ELR (cell line): ENCODE measurements around the gene PRR5L.

Experiments used
- DNase-seq: peaks from one replicate; pipeline ENCODE4 v3.0.0-alpha.2; 2015; ENCODE audit warnings: low read depth

PRR5L gene

GRCh38 chr11:36436064-36436463, 140.0 kb downstream of the PRR5L start:
- no peak for DNase-seq

DNA sequence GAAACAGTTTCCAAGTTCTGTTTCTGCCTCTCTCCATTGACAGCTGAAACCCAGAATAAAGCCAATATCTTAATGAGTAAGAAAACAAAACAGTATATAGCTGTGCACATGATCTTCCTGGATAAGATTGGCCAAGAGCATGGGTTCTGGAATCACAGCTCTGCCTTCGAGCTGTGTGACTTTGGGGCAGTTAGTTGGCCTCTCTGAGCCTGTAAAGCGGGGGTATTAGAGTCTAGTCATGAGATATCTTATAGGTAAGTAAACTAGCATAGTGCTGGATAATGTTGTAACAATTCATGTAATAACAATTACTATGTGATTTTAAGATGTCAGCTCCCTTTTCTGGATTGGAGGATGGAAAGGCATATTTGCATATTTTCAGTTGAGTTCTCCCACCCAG, 140.5 kb downstream of the PRR5L start:
- DNase-seq = no peak

DNA sequence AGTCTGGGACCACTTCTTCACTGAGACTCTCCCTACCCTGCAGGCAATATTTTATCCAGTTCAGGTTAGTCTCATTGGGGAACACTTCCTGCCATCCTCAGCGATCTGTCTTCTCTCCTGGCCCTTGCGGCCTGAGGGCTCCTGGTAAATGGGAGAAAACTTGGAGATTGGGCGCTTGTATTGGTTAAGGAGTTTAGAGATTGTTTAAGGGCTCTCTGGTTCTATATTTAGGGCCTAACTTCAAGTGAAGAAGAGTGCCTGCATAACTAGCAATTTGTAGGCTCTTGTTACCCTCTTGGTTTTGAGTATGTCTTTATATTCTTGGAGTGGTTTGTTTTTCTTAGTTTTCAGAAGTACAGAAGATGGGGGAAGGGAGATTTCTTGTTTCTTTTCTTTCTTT, 141.3 kb downstream of the PRR5L start:
- DNase-seq = no peak

- no peak for DNase-seq
Observed at GRCh38 chr11:36438126-36438525, 142.0 kb downstream of the PRR5L start.

DNA sequence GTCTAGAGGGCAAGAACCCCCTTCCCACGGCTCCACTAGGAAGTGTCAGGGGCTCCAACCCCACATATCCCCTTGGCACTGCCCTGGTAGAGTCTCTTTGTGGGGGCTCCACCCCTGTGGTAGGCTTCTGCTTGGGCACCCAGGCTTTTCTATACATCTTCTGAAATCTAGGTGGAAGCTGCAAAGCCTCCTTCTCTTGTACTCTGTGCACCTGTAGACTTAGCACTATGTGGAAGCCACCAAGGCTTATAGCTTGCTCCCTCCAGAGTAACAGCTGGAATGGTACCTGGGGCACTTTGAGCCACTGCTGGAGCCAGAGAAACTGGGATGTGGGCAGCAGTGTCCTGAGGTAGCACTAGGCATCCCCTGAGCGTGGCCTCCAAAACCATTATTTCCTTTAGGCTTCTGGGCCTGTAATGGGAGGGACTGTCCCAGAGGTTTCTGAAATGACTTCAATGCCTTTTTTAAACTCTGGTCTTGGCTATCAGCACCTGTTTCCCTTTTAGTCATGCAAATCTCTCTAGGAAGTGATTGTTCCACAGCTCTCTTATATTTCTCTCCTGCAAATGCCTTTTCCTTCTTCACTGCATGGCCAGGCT, 145.6 kb downstream of the PRR5L start:
- DNase-seq = no peak

- no peak for DNase-seq
Observed at GRCh38 chr11:36443661-36444060, 147.6 kb downstream of the PRR5L start.

GRCh38 chr11:36446135-36446534, 150.0 kb downstream of the PRR5L start:
- DNase-seq = no peak

DNA sequence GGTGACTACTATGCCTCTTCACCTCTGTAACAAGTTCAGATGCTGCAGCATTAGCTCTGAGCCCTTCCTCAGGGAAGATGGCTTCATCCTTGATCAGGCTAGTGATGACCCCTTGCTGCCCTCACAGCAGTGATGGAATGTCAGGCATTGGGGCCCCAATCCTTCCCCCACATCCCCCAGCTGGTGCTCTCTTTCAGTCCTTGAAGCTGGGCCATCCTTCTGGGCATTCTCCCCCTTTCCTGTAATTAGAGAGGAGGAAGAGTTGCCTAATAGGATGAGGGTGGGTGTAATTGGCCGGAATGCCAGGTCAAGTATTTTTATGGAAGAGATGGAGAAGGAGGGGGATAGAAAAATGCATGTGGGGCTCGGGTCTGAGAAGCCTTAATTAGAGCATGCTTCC, 151.4 kb downstream of the PRR5L start:
- DNase-seq = no peak

DNA sequence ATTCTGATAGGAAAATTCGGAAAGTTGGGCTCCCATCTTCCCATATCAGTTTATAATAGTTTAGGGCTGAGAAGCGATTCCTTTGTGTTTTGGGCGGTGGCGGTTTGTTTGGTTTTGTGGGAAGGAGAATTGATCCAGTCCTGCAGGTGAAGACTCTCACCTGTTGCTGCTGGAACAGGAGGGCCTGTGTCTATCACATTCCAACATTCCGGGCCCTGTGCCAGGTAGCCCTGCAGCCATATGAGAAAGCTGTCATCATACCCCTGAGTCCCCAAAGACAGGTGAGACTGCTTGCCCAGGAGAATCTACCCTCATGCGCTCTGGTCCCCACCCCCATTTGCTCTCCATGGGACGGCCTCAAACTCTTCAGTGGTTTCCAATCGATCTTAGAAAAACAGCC, 151.9 kb downstream of the PRR5L start:
- no peak for DNase-seq

DNA sequence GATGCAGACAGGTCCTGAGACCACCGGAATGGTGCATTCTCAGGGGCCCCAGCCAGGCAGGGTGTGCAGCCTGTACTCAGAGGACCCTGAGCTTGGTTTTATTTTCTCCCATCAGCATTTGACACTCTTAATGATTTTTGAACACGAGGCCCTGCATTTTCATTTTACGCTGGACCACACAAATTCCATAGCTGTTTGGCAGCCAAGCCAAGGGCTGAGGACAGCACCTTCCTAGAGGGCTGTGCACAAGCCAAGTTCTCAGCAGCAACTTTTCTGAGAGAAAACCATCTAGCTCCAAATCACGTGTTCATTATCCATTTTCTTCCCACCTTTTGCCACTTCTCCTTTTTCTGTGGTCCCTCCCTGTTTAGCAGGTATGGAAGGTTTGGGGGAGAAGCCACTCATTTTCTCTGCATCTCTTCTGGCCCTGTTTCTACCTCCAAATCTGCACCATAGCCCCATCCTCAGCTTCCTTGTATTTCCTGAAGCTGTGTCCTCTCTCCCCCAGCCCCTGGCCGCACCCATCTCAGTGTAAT, 153.5 kb downstream of the PRR5L start:
- DNase-seq = no peak

DNA sequence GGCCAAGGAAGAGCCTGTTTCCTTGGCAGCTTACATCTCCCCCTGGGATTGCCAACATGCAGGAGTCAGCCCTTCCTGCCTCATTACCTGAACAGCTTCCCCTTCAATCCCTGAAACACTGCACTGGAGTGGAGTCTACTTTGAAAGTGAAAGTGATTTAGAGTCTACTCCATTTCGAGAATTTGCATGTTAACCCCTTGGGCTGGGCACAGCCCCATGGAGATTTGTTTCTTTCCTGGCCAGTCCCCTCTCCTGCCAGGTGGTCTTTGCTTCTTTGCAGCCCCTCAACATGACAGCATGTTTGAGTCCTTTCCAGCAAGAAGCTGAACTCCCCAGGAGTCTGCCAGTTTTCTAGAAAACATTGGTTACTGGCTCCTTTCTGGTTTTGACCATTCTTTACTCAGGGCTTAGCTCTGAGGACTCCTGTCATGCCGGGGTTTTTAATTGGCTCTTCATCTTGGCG, 154.1 kb downstream of the PRR5L start:
- DNase-seq = no peak

DNA sequence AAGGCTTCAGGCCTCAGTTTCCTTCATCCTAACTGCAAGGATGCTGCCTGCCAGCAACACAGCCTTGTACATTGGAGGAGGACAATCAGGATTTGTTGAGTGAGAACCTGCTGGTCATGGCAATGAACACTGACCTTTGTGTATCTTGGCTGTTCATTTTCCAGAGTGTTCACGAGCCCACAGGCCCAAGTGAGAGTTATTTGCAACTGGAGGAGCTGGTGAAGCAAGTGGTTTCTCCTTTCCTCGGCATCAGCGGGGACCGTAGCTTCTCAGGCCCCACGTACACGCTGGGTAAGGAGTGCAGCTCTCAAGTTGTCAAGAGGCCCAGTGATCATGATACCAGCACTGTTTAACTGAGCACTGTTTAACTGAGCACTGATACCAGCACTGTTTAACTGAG, 155.0 kb downstream of the PRR5L start:
- no peak for DNase-seq

GRCh38 chr11:36451681-36452080, 155.6 kb downstream of the PRR5L start:
- no peak for DNase-seq

DNA sequence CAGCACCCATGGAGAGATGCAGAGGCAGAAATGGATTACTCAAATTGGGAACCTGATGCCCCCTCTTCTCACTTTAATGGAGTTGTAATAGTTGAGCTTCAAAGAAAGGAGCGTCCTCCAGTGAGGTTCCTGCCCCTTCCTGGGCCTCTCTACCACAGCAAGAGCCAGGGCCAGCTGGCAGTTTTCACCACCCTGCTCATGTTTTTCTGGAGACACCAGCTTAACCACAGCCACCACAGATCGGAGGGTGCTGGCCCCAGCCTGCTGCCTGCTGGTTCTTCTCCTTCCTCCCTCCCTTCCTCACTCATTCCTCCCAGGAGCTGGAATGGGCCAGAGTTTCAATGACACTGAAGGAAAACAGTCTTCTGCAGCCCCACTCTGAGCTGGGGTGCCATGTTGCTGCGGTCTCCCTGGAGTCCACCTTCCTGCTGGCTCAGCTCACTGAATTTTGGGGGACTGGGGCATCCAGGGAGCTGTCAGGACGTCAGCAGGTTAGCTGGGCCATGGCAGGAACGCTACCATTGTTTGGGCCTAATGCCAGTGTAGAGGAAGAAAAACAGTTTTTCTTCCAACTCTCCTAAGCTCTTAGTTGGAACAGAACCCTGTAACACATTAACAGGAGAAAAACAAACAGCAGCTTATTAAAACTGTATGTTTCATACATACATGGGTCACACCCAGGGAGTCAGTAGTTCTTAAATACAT, 156.3 kb downstream of the PRR5L start:
- no peak for DNase-seq

DNA sequence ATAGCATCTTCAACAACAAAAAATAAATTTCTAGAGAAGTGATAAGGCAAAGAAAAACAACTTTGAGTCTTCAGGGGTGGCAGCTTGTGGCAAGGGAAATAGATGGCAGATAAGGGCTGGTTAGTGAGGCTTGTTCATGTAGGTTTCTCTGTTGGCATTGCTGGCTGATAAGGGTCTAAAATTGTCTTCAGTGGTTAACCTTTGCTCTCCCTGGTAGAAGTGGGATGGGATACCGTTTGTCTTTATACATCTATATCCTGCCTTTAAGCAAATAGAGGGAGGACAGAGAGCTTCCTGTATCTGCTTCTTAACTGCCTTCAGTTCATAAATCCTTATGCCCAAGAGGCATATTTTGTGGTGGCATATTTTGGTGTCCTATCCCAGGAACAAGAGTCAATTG, 156.9 kb downstream of the PRR5L start:
- peak; percentile 20 for DNase-seq

DNA sequence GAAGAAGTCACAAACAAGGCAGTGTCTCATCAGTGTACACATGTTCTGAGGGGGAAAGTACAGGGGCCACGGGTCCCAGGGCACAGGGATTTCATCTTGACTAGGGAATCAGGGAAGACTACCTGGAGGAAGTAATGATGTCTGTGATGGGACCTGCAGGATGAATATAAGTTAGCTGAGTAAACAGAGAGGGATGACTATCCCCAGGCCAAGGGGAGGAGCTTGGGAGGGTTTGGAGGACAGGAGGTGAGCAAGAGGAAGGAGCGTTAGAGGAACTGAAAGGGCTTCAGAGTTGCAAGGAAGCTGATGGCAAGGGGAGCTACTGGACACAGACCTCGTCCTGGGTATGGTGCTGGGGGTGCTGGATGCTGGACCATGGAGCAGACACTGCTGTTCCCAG, 157.6 kb downstream of the PRR5L start:
- peak; percentile 78 for DNase-seq

DNA sequence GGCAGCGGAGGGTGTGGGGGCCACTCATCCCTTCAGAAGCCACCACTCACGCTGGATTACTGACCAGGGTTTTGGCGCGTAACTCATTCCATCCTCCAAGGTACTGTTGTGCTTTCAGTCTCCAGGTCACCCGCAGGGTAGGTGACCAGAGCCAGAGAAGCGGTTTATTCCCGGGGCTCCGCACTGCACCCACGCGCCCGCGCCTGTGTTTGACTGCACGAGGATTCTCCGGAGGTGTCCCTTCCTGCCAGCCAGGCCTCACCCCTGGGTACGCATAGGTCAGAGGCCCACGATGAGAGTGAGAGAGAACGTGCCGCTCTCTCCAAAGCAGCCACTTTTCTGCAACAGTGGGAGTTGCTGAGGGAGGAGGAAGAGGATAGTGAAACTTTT, 158.5 kb downstream of the PRR5L start:
- no peak for DNase-seq

- peak; percentile 14 for DNase-seq
Observed at GRCh38 chr11:36454941-36455631, 159.0 kb downstream of the PRR5L start.

- DNase-seq = peak; percentile 98
Observed at GRCh38 chr11:36455658-36456111, 159.6 kb downstream of the PRR5L start.

DNA sequence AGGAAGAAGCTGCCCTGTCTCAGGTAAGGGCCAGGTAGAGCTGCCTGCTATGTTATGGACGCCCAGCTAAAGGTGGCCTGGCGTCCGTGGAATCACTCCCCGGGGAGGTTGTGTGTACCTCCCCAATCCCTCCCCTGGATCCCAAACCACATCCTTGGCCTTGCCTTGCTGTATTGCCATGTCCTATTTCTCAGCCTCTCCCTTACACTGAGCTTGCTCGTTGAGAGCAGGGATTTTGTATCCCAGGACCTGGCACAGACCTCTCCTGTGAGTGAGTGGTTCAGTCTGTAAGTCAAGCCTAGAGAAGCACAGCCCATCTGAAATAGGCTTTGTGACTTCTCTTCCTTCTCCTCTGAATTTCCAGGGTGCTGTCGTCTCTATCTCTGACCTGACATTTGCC, 160.1 kb downstream of the PRR5L start:
- DNase-seq = no peak

DNA sequence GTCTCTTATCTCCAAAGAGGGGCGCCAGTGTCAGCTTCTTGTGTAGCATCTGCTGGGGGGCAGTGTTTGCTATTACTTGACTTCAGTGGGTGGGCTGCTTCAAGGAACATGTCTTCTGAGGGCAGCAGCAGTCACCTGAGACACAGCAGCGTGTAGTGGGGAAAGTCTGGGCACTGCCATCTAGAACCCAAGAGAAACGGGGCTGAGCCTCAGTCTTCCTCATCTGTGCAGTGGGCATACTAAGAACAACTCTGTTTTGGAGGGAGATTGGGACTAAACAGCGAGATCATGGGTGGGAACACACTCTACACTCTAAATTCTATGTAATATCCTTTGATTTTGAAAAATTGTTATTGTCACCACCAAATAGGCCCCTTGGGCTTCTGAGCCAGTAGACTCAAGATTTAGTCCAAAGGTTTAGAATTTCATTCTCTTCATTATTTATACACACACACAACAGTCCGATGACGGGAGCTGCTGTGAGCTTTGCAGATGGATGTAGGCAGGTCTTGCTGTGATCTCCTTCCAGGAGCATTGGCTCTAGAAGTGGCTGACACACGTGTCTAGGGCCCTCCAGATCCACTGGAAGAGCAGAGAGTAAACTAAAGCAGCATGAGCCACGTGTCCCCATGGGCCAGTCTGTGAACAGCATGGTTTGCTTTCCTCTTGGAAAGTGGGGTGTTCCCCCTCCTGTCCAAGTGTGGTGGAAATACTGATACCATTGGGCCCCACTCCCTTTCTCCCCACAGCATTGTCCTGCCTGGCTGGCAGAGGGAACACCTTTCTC, 162.2 kb downstream of the PRR5L start:
- no peak for DNase-seq

DNA sequence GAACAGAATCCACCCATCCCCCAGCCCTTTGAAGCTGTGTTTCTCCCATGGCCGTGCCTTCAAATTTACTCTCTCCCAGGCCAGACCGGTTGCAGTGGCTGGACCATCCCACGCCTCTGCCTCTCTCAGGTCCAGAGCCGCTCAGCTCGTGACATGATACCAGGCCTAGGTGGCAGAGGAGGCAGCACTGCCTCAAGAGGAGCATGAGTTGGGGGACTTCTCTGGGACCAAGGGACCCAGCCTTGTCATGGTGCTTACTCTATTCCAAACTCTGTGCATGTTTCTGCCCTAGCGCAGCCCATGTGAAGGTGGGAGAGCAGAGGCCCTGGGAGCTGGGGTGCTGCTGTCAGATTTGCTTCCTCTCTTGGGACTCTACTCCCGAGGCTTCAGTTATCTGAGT, 163.0 kb downstream of the PRR5L start:
- no peak for DNase-seq
